NCI-H128 (cell line): ENCODE measurements around the gene IDH3A.
A peak's percentile ranks its signal among the peaks of the same experiment; 100 is the strongest.

ENCODE experiments used
- DNase-seq: peaks from one replicate; lab custom pipeline; 2025; ENCODE audit not compliant: unreplicated experiment; lab: John Stamatoyannopoulos, UW

Gene IDH3A

DNA sequence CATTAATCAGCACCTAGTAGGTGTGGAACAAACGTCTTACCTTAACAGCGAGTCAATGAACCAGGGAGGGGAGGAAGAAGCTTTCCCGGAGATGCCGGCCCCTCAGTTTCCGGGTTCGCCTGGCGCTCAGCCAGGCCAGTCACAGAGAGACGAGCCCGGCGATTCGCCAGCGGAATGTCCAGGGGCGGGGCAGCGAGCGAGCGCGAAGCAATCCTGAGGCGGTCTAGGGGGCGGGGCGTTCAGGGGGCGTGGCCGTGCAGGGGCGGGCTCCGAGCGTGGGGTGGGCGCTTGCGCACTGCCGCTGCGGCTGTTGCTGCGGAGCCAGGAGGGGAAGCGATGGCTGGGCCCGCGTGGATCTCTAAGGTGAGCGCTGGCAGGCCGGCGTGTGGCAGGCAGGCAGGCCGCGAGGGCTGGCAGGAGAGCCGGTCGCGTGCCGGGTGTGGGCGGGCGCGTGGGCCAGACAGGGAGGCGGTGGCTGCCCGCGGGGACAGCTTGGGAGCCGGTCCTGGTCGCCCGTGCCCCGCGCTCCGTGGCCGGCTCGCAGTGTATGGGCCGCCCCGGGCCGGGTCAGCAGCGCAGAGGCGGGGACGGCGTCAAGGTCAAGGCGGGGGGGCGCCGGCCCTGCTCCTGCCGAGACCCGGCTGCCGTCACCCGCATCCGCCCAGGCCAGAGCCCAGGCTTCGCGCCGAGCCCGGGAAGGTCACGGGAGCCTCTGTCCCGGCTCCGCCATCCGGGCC lies at the start of gene IDH3A:
Gene IDH3A, plus strand, starts transcription at position 295 of the 737 bp plus-strand sequence. Its CDS starts 42 bp downstream, at position 337.
- DNase-seq = peak; percentile 89

DNA sequence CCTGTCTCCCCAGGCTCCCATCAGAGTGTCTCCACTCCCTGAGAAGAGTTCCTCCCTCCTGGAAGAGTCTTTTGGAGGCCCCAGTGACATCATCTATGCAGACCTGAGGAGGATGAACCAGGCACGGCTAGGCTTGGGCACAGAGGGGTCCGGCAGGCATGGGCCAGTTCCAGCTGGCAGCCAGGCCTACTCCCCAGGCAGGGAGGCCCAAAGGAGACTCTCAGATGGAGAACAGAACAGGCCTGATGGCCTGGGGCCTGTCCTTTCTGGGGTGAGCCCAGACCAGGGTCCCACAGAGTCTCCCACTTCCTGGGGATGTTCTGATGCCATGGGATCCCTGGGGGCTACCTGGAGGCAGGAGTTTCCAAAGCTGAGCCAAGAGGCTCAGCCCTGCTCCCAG lies 48.3 kb upstream of the IDH3A start:
- DNase-seq = no peak

- DNase-seq = no peak
These were observed 47.6 kb upstream of the IDH3A start for GRCh38 chr15:78101423-78102105.

- DNase-seq = no peak
These were observed 47.0 kb upstream of the IDH3A start for GRCh38 chr15:78102211-78102610.

DNA sequence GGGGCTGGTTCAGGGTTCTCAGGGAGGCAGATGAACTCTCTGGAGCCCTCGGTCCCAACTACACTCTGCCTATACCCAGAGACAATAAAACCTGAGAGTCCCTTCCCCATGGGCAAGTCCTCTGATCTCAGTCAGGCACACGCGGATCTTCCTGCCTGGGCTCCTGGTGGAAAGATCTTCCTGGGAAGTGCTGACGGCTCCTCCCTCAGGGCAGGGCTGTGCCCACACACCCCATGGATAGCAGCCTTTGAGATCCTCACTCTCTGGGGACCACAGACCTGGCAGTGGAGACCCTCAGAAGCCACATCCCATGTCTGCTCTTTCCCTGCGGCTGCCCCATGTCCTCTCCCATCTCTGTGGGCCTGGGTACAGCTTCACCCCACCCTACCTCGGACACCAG lies 46.4 kb upstream of the IDH3A start:
- DNase-seq = no peak

- no peak for DNase-seq
These were observed 45.6 kb upstream of the IDH3A start for GRCh38 chr15:78103406-78104118.

DNA sequence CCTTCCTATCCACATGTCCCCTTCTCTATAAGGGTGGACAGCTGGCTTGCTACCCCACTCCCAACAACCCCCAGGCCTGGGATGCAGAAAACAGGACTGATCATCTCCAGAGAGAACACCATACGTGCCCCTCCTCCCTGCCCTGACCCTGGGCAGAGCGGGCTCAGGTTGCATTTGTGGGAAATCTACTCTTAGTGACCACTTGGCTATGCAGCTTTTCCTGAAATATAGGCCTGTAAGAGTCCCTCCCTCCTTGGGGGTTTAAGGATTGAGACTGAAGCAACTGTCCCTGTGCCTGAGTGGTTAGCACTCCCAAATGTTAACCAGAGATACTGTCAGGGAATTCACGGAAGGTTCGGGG lies 45.1 kb upstream of the IDH3A start:
- no peak for DNase-seq

GRCh38 chr15:78104566-78105475 lies 44.3 kb upstream of the IDH3A start:
- no peak for DNase-seq

GRCh38 chr15:78105476-78106241 lies 43.5 kb upstream of the IDH3A start:
- DNase-seq = no peak

- DNase-seq = no peak
These were observed 41.7 kb upstream of the IDH3A start for GRCh38 chr15:78107471-78107870.

DNA sequence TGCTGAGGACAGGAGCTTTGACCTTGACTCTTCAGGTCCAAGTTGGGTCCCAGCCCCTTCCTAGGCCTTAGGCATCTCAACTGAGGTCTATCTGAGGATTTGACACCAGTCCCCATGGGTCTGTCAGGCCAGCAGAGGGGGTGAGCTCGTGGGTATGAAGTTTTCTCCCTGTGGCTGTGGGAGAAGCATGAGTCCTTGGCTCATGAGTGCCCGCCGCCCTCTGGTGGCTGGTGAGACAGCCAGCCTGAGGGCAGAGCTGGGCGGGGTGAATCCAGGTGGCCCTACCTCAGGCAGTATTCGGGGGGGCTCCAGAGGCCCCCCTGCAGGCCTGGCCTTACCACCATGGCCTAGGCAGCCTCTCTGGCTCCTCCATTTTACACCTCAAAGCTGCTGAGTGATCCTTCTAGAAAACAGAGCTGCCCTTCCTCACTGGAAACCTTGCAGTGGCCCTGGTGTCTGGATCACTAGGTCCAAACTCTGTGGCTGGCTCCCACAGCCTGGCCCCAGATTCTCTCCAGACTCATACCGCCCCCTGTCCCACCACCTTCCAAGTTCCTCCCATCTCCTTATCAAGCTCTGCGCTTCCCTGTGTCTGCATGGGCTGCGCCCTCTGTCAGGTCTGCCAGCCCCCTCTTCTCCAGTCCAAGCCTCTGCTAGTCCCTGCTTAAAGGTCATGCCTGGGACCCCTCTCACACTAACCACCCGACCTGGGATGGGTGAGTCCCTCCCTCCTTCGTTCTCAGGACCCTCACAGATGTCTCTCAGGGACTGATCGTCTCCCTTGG lies 40.7 kb upstream of the IDH3A start:
- peak; percentile 17 for DNase-seq

- no peak for DNase-seq
These were observed 40.0 kb upstream of the IDH3A start for GRCh38 chr15:78109156-78109555.

GRCh38 chr15:78110096-78110495 lies 39.1 kb upstream of the IDH3A start:
- no peak for DNase-seq

- DNase-seq = no peak
These were observed 38.2 kb upstream of the IDH3A start for GRCh38 chr15:78110916-78111475.

GRCh38 chr15:78111788-78112187 lies 37.4 kb upstream of the IDH3A start:
- DNase-seq = no peak

- no peak for DNase-seq
These were observed 36.6 kb upstream of the IDH3A start for GRCh38 chr15:78112551-78112950.

GRCh38 chr15:78120523-78120922 lies 28.6 kb upstream of the IDH3A start:
- DNase-seq = no peak

DNA sequence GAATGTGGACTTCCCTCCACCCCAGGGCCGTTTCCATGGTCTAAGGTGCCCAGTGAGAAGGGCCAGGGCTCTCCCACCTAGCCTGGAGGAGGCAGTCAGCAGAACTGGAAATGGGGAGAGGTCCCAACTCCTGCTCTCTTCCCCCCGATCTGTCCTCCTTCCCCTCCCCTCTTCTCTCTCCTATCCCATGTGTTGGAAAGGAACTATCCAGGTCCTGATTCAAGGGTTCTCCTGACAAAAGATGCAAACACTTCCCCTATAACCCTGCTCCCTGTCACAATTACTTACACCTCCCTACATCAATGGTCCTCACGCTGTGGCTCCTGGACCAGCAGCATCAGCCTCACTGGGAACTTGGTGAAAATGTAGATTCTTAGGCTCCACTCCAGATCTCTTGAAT lies 23.9 kb upstream of the IDH3A start:
- no peak for DNase-seq

DNA sequence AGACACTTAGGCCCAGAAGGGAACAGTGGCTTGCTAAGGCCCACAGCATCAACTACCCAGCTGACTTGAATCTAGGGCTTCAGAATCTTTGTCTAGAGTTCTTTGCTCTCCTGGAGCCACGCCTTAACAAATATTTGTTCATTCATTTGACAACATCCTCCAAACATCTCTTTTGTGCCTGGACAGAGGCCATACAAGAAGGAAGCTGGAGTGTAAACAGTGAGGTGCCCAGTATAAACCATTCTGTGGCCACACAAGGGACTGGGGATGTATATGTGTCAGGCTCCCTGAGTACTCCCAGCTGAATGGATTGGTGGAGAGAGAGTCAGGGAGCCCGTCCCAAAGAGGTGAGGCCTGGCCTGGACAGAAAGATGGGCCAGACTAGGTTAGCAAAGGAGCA lies 21.3 kb upstream of the IDH3A start:
- DNase-seq = no peak
